GM12878 (cell line): Measurements from ENCODE around the gene GRIN2C.

Source experiments
- GABPA ChIP-seq: IDR thresholded peaks from 2 replicates; pipeline ENCODE4 v1.6.1; 2014; ENCODE audit warnings: antibody characterized with exemption, low read depth, mild to moderate bottlenecking, inconsistent platforms
- TARDBP ChIP-seq: IDR thresholded peaks from 2 replicates; pipeline ENCODE4 v1.6.1; 2016; ENCODE audit warnings: borderline replicate concordance
- TCF12 ChIP-seq: IDR thresholded peaks from 2 replicates; pipeline ENCODE4 v1.6.1; 2011; ENCODE audit warnings: low read depth, mild to moderate bottlenecking, low read length

GRCh38 chr17:74833501-74834377 lies 25.9 kb downstream of the GRIN2C start:
- TF ChIP-seq GABPA (no peak), TCF12 (no peak), TARDBP (no peak)
